ENCODE data around the gene RTF1.

- no peak for TF ChIP-seq EZH2 (IDR thresholded peaks at IDR 0.05; ENCODE audit: borderline replicate concordance, low read length)
- no peak for TF ChIP-seq CTCF (IDR thresholded peaks at IDR 0.05; ENCODE audit: low read length)
Observed at GRCh38 chr15:41435037-41435786, 18.3 kb downstream of the RTF1 start.

Measured in OCI-LY1 (cell line).